GM12891 (cell line): ENCODE measurements around the gene DHCR24.

Experiments used
- POLR2A ChIP-seq: IDR thresholded peaks from 2 replicates; pipeline ENCODE4 v1.6.1; 2011; ENCODE audit warnings: low read depth, low read length, control low read depth
- POLR2AphosphoS5 ChIP-seq: IDR thresholded peaks from 2 replicates; pipeline ENCODE4 v1.6.1; 2011; ENCODE audit warnings: low read depth, low read length, control low read depth

- TF ChIP-seq POLR2A (no peak), POLR2AphosphoS5 (no peak)
Measured at GRCh38 chr1:54839824-54840223, 47.2 kb downstream of the DHCR24 start.
